Suprapubic skin (tissue), 4 donors: ENCODE results near the gene USF3. TPM values are rescaled to one million over a fixed set of nuclear protein-coding genes. Genes with fewer than 3 reads are reported as not detected.
A peak's percentile ranks its signal among the peaks of the same experiment; 100 is the strongest.

ENCODE experiments used
- DNase-seq, 2 donors: peaks; one replicate each; pipeline ENCODE4 v3.0.0-alpha.2; 2019; ENCODE audit warnings: low spot score in 2 of 2
- H3K27ac ChIP-seq: fragments of 200-600 bp; sonication (generic); one replicate; pipeline ENCODE4 v1.5.1; 2019
- H3K27me3 ChIP-seq: fragments of 200-600 bp; sonication (generic); one replicate; pipeline ENCODE4 v1.5.1; 2019
- H3K36me3 ChIP-seq: fragments of 200-600 bp; sonication (generic); one replicate; pipeline ENCODE4 v1.5.1; 2019
- H3K4me1 ChIP-seq: fragments of 200-600 bp; sonication (generic); one replicate; pipeline ENCODE4 v1.5.1; 2019
- H3K4me3 ChIP-seq: fragments of 200-600 bp; sonication (generic); one replicate; pipeline ENCODE4 v1.5.1; 2019; ENCODE audit warnings: mild to moderate bottlenecking
- H3K9me3 ChIP-seq: fragments of 200-600 bp; sonication (generic); one replicate; pipeline ENCODE4 v1.5.1; 2019
- EP300 ChIP-seq: sonication (generic); formaldehyde crosslinking; IDR thresholded peaks from one replicate; pipeline ENCODE4 v1.6.1; 2017; ENCODE audit warnings: antibody characterized with exemption
- POLR2A ChIP-seq, 2 donors: fragments of 450-650 bp; IDR thresholded peaks; one replicate each; pipeline ENCODE4 v1.6.1; 2017; ENCODE audit warnings: antibody characterized with exemption in 2 of 2, mild to moderate bottlenecking in 2 of 2, moderate library complexity in 2 of 2
- POLR2AphosphoS5 ChIP-seq, 3 donors: sonication (generic); formaldehyde crosslinking; IDR thresholded peaks; one replicate each; pipeline ENCODE4 v1.6.1; 2017; ENCODE audit warnings: antibody characterized with exemption in 3 of 3
- WGBS: methylation state at CpG from one replicate; pipeline ENCODE4 v1.1.5; 2018; 5-methylcytosine and 5-hydroxymethylcytosine counted together
- total RNA-seq, 4 donors: library from RNA; depleted of rRNA; stranded (reverse); fragments of >200 nt; gene quantifications; one replicate each; pipeline ENCODE4 v1.1.0, GENCODE V29; 2016
- TF ChIP-seq, protein P1 (sequence below), 2 donors: fragments of 200-600 bp in 1 of 2; fragments of 450-650 bp in 1 of 2; sonication (generic) in 1 of 2; IDR thresholded peaks; one replicate each; pipeline ENCODE4 v1.5.1; 2016 to 2019; ENCODE audit warnings: antibody characterized with exemption in 2 of 2, mild to moderate bottlenecking in 1 of 2, moderate library complexity in 1 of 2

Gene USF3
- total RNA-seq, 4 donors from 2014 or later: 20.6 to 34.6 (median 28.2) TPM

DNA sequence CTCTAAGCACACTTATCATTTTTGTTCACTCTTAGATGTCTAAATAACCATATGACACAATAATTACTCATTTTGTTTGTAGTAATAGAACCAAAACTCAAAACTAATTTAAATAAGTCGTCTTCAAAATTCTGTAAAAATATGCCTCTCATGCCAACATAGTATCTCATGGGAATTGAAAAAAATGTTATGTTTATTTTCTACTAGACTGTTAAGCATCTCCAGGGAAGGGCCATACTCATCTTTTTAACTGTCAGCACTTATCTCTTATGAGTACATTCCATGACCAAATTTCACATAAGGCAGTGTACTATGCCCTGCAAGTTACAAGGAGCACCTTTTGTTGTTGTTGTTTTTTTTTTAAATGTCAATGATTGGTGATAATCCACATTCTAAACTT, 18.3 kb upstream of the USF3 start:
- H3K4me3 ChIP-seq: no peak overlapping the region
- peaks cover 10% of the 10 kb centered on the region for H3K36me3 ChIP-seq
- H3K9me3 ChIP-seq: no peaks in the 10 kb centered on the region
- H3K27ac ChIP-seq: no peak overlapping the region
- H3K27me3 ChIP-seq: no peaks in the 10 kb centered on the region
- no peak for TF ChIP-seq POLR2AphosphoS5 (IDR thresholded peaks at IDR 0.05)
- TF ChIP-seq, protein P1, sequence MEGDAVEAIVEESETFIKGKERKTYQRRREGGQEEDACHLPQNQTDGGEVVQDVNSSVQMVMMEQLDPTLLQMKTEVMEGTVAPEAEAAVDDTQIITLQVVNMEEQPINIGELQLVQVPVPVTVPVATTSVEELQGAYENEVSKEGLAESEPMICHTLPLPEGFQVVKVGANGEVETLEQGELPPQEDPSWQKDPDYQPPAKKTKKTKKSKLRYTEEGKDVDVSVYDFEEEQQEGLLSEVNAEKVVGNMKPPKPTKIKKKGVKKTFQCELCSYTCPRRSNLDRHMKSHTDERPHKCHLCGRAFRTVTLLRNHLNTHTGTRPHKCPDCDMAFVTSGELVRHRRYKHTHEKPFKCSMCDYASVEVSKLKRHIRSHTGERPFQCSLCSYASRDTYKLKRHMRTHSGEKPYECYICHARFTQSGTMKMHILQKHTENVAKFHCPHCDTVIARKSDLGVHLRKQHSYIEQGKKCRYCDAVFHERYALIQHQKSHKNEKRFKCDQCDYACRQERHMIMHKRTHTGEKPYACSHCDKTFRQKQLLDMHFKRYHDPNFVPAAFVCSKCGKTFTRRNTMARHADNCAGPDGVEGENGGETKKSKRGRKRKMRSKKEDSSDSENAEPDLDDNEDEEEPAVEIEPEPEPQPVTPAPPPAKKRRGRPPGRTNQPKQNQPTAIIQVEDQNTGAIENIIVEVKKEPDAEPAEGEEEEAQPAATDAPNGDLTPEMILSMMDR (IDR thresholded peaks at IDR 0.05): no peak
- TF ChIP-seq POLR2A (IDR thresholded peaks at IDR 0.05): no peak
- no peak for TF ChIP-seq EP300
- DNase-seq: no peak
- no peaks in the 10 kb centered on the region for H3K4me1 ChIP-seq
- WGBS: 60% methylated on average over 1 of the region's 1 CpG

DNA sequence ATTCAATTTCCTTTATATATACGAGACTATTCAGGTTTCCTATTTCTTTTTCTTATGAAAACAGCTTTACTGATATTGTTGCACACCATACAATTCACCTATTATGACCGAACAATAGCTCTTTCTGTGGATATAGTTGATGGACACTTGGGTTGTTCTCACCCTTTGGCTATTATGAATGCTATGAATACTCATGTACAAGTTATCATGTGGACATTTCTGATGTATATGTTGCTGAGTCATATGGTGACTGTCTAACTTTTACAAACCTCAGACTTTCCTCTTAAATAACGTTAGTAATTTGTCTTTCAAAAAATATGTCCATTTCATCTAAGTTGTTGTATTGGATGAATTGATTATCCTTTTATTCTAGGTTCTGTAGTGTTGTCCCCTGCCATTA, 15.7 kb upstream of the USF3 start:
- Histone ChIP-seq H3K4me1 (no peaks in the 10 kb centered on the region), H3K9me3 (no peaks in the 10 kb centered on the region), H3K27me3 (no peaks in the 10 kb centered on the region), H3K36me3 (no peaks in the 10 kb centered on the region), H3K4me3 (no peak overlapping the region), H3K27ac (no peak overlapping the region)
- TF ChIP-seq POLR2AphosphoS5 (IDR thresholded peaks at IDR 0.05) (no peak), POLR2A (IDR thresholded peaks at IDR 0.05) (no peak), EP300 (no peak)
- TF ChIP-seq, protein P1 (IDR thresholded peaks at IDR 0.05): no peak
- 37% methylated on average over 3 of the region's 3 CpGs for WGBS
- DNase-seq: no peak

DNA sequence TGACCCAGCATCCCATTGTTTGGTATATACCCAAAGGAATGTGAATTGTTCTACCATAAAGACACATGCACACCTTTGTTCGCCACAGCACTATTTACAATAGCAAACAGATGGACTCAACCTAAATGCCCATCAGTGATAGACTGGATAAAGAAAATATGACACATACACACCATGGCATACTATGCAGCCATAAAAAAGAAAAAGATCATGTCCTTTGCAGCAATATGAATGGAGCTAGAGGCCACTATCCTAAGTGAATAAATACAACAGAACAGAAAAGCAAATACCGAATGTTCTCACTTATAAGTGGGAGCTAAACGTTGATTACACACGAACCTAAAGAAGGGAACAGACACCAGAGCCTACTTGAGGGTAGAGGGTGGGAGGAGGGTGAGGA, 11.4 kb upstream of the USF3 start:
- no peak for DNase-seq
- Histone ChIP-seq H3K9me3 (no peaks in the 10 kb centered on the region), H3K36me3 (no peaks in the 10 kb centered on the region), H3K4me3 (no peak overlapping the region), H3K4me1 (no peaks in the 10 kb centered on the region), H3K27ac (no peak overlapping the region), H3K27me3 (no peaks in the 10 kb centered on the region)
- TF ChIP-seq, protein P1 (IDR thresholded peaks at IDR 0.05): no peak
- TF ChIP-seq POLR2AphosphoS5 (IDR thresholded peaks at IDR 0.05) (no peak), POLR2A (IDR thresholded peaks at IDR 0.05) (no peak), EP300 (no peak)
- 90% methylated on average over 4 of the region's 4 CpGs for WGBS

DNA sequence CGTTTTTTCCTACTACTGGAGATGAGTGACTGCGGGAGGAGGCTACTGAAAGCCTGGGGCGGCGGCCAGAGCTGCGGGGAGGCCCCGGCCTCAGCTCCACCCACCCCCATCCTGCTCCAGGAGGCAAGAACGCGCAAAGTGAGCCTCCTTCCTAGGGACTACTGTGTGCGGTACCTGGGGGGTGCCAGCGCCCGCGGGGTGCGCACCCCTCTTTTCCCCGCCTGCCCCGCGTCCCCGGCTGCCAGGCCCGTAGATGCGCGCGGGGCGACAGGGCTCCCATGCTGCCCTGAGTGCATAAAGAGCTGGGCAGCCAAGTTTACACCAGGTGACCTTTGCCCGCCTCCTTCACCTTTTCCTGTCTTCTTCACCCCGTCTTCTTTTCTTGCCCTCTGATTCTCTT, 2.5 kb upstream of the USF3 start:
- H3K27ac ChIP-seq: peak overlapping the region; percentile 11
- H3K27me3 ChIP-seq: no peaks in the 10 kb centered on the region
- peak overlapping the region; percentile 40 for H3K4me3 ChIP-seq
- no peak for DNase-seq
- TF ChIP-seq EP300 (no peak), POLR2AphosphoS5 (IDR thresholded peaks at IDR 0.05) (no peak), POLR2A (IDR thresholded peaks at IDR 0.05) (no peak)
- TF ChIP-seq, protein P1 (IDR thresholded peaks at IDR 0.05): no peak
- no peaks in the 10 kb centered on the region for H3K9me3 ChIP-seq
- H3K36me3 ChIP-seq: no peaks in the 10 kb centered on the region
- 18% methylated on average over 24 of the region's 24 CpGs for WGBS
- peaks cover 33% of the 10 kb centered on the region for H3K4me1 ChIP-seq

DNA sequence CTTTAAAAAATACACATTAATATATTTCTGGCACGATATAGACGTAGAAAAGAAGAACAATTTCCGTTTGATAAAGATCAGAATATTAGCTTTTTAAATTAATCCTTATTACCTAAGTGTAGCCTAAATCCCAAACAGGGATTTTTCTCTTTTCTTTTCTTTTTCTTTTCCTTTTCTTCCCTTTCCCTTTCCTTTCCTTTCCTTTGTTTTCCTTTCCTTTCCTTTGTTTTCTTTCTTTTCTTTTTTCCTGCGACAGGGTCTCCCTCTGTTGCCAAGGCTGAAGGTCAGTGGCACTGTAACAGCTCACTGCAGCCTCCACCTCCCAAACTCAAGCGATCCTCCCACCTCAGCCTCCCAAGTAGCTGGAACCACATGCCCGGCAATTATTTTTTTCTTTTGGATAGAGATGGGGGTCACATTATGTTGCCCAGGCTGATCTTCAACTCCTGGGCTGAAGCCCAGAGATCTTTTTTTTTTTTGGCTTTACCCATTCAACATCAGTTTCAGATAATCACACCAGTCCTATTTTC, 1.8 kb upstream of the USF3 start:
- 57% methylated on average over 6 of the region's 6 CpGs for WGBS
- no peak for TF ChIP-seq POLR2A (IDR thresholded peaks at IDR 0.05)
- TF ChIP-seq EP300: no peak
- no peak for TF ChIP-seq POLR2AphosphoS5 (IDR thresholded peaks at IDR 0.05)
- TF ChIP-seq, protein P1 (IDR thresholded peaks at IDR 0.05): no peak
- no peak for DNase-seq
- H3K27me3 ChIP-seq: no peaks in the 10 kb centered on the region
- H3K4me3 ChIP-seq: peak overlapping the region; percentile 89
- H3K4me1 ChIP-seq: peaks cover 35% of the 10 kb centered on the region
- no peaks in the 10 kb centered on the region for H3K9me3 ChIP-seq
- H3K36me3 ChIP-seq: no peaks in the 10 kb centered on the region
- H3K27ac ChIP-seq: no peak overlapping the region
